BLaER1 treated with 17β-estradiol and CSF1 and Interleukin-3, amounts not matched to agents 10 nM and 100 nM (cell line): ENCODE results near the gene TMEM235.

ENCODE experiments used
- H3K27ac ChIP-seq, 11 experiments: shearing (Covaris generic); formaldehyde crosslinking; 2 replicates each; pipeline ENCODE4 v1.8.1; 2022
- H3K27me3 ChIP-seq, 11 experiments: shearing (Covaris generic); formaldehyde crosslinking; 2 replicates each; pipeline ENCODE4 v1.8.1; 2022
- H3K36me3 ChIP-seq, 11 experiments: shearing (Covaris generic); formaldehyde crosslinking; 2 replicates each; pipeline ENCODE4 v1.8.1; 2022
- H3K4me1 ChIP-seq, 10 experiments: shearing (Covaris generic); formaldehyde crosslinking; 2 replicates each; pipeline ENCODE4 v1.8.1; 2022
- H3K4me2 ChIP-seq, 11 experiments: shearing (Covaris generic); formaldehyde crosslinking; 2 replicates each; pipeline ENCODE4 v1.8.1; 2022
- H3K4me3 ChIP-seq, 10 experiments: shearing (Covaris generic); formaldehyde crosslinking; 2 replicates each; pipeline ENCODE4 v1.8.1; 2022
- H3K9ac ChIP-seq, 11 experiments: shearing (Covaris generic); formaldehyde crosslinking; 2 replicates each; pipeline ENCODE4 v1.8.1; 2022
- H3K9me3 ChIP-seq, 11 experiments: shearing (Covaris generic); formaldehyde crosslinking; replicated peaks in 1 of 11; 2 replicates each; pipeline ENCODE4 v1.8.1; 2022
- H4K20me1 ChIP-seq, 11 experiments: shearing (Covaris generic); formaldehyde crosslinking; 2 replicates each; pipeline ENCODE4 v1.8.1; 2022
- Cebpa-rat ChIP-seq, 11 experiments: shearing (Covaris generic); IDR thresholded peaks; 2 replicates each; pipeline ENCODE4 v1.8.1; 2022

Gene TMEM235

GRCh38 chr17:78230996-78231935 lies at the start of gene TMEM235:
TSS of gene TMEM235 (plus strand) at chr17:78231631. CDS start at chr17:78232024, 393 bp downstream.
- Histone ChIP-seq H3K4me3 (peak within 1 kb of the TSS in 9 of 10 experiments; percentile 35 to 63 (median 45); a peak in 17 of 20 replicates), H3K9ac (peak within 1 kb of the TSS in 5 of 11 experiments; percentile 43 to 62 (median 54); a peak in 10 of 22 replicates)

DNA sequence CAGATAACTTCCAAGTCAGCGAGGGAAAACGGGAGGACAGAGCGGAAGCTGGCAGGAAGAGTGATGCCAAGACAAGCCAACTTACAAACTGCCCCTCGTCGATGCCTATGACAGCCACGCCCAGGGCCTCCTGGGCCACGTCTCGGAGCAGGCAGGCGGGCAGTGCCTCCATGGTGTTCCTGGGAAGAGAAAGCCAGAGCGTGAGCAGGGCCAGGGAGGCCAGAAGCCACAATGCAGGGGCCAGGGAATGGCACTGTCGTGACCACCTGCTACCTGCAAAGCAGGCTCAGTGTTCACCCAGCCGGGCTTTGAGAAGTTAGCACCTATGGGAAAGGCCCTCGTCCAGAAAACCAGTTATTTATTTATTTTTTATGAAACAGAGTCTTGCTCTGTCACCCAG lies 48.9 kb upstream of the TMEM235 start:
- Histone ChIP-seq H3K9me3 (no peaks in the 10 kb centered on the region), H4K20me1 (peaks cover 0 to 52% (median 9%) of the 10 kb centered on the region in 11 experiments; a peak in 9 of 22 replicates), H3K4me2 (no peak overlapping the region), H3K4me1 (peaks cover 49 to 77% (median 68%) of the 10 kb centered on the region in 10 experiments), H3K27ac (no peak overlapping the region), H3K4me3 (no peak overlapping the region), H3K36me3 (peaks cover 0 to 80% (median 69%) of the 10 kb centered on the region in 11 experiments; a peak in 17 of 22 replicates), H3K27me3 (no peaks in the 10 kb centered on the region), H3K9ac (peak overlapping the region in 2 of 11 experiments; percentile 10 to 19; a peak in 2 of 22 replicates)
- no peak for TF ChIP-seq Cebpa-rat (IDR thresholded peaks at IDR 0.05)

More at GRCh38 chr17:78230996-78231935, at the start of gene TMEM235:
- H3K9me3 ChIP-seq, result no peaks in the 10 kb centered on the region
- H3K27ac ChIP-seq, result no peak within 1 kb of the TSS
- H3K36me3 ChIP-seq, result no peaks in the 10 kb centered on the region
- peaks cover 0 to 30% (median 11%) of the 10 kb centered on the region in 11 experiments; a peak in 9 of 22 replicates for H4K20me1 ChIP-seq
- H3K27me3 ChIP-seq, result peaks cover 22 to 43% (median 38%) of the 10 kb centered on the region in 11 experiments
- H3K4me1 ChIP-seq, result peaks cover 30 to 81% (median 62%) of the 10 kb centered on the region in 10 experiments
- no peak for TF ChIP-seq Cebpa-rat (IDR thresholded peaks at IDR 0.05)
- peak within 1 kb of the TSS; percentile 71 to 96 (median 86) for H3K4me2 ChIP-seq

- H3K4me1 ChIP-seq, result peaks cover 58 to 88% (median 78%) of the 10 kb centered on the region in 10 experiments
- H3K27me3 ChIP-seq, result no peaks in the 10 kb centered on the region
- no peaks in the 10 kb centered on the region for H3K9me3 ChIP-seq
- no peak for TF ChIP-seq Cebpa-rat (IDR thresholded peaks at IDR 0.05)
- no peak overlapping the region for H3K4me3 ChIP-seq
- peaks cover 0 to 51% (median 9%) of the 10 kb centered on the region in 11 experiments; a peak in 9 of 22 replicates for H4K20me1 ChIP-seq
- H3K27ac ChIP-seq, result 0 out of 22 replicates have a peak overlapping the region, but pooled peaks of 1 of the 11 experiments have one; percentile 13
- H3K9ac ChIP-seq, result peak overlapping the region in 7 of 11 experiments; percentile 0 to 91 (median 37); a peak in 9 of 22 replicates
- H3K4me2 ChIP-seq, result peak overlapping the region in 9 of 11 experiments; percentile 26 to 96 (median 93); a peak in 11 of 22 replicates
- peaks cover 0 to 66% (median 59%) of the 10 kb centered on the region in 11 experiments; a peak in 17 of 22 replicates for H3K36me3 ChIP-seq
Measured at GRCh38 chr17:78183916-78184315, 47.5 kb upstream of the TMEM235 start.

DNA sequence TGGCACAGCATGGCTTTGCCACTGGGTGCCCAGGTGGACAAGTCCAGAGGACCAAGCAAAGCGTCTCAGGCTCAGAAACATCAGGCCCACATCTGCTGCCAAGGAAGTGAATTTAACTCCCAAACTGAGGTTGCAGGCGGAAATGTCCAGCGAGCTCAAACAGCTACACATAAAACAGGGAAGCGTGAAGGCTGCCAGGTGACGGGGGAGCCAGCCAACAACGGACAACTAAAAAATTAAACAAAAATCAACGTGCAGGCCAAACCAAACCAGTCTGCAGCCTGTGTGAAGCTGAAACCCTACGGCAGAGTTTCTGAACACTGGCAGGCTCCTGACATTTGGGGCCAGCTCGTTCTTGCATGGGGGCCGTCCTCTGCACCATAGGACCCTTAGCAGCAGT lies 47.1 kb upstream of the TMEM235 start:
- Histone ChIP-seq H3K9me3 (no peaks in the 10 kb centered on the region), H3K9ac (peak overlapping the region in 4 of 11 experiments; percentile 0 to 91 (median 23); a peak in 3 of 22 replicates), H3K4me1 (peaks cover 58 to 88% (median 78%) of the 10 kb centered on the region in 10 experiments), H3K27ac (no peak overlapping the region), H3K27me3 (no peaks in the 10 kb centered on the region), H3K4me3 (no peak overlapping the region), H3K4me2 (peak overlapping the region in 9 of 11 experiments; percentile 84 to 96 (median 93); a peak in 15 of 22 replicates), H4K20me1 (peaks cover 0 to 47% (median 9%) of the 10 kb centered on the region in 11 experiments; a peak in 9 of 22 replicates), H3K36me3 (peaks cover 0 to 65% (median 54%) of the 10 kb centered on the region in 11 experiments; a peak in 17 of 22 replicates)
- TF ChIP-seq Cebpa-rat (IDR thresholded peaks at IDR 0.05), result no peak

GRCh38 chr17:78184868-78185267 lies 46.6 kb upstream of the TMEM235 start:
- TF ChIP-seq Cebpa-rat (IDR thresholded peaks at IDR 0.05), result no peak
- Histone ChIP-seq H4K20me1 (peaks cover 0 to 42% (median 9%) of the 10 kb centered on the region in 11 experiments; a peak in 10 of 22 replicates), H3K27ac (no peak overlapping the region), H3K4me3 (peak overlapping the region in 4 of 10 experiments; percentile 6 to 78 (median 70); a peak in 3 of 20 replicates), H3K4me2 (peak overlapping the region in 10 of 11 experiments; percentile 84 to 96 (median 92); a peak in 18 of 22 replicates), H3K4me1 (peaks cover 58 to 88% (median 77%) of the 10 kb centered on the region in 10 experiments), H3K9ac (peak overlapping the region in 6 of 11 experiments; percentile 37 to 91 (median 88); a peak in 8 of 22 replicates), H3K36me3 (peaks cover 0 to 65% (median 49%) of the 10 kb centered on the region in 11 experiments; a peak in 18 of 22 replicates), H3K27me3 (no peaks in the 10 kb centered on the region), H3K9me3 (no peaks in the 10 kb centered on the region)

DNA sequence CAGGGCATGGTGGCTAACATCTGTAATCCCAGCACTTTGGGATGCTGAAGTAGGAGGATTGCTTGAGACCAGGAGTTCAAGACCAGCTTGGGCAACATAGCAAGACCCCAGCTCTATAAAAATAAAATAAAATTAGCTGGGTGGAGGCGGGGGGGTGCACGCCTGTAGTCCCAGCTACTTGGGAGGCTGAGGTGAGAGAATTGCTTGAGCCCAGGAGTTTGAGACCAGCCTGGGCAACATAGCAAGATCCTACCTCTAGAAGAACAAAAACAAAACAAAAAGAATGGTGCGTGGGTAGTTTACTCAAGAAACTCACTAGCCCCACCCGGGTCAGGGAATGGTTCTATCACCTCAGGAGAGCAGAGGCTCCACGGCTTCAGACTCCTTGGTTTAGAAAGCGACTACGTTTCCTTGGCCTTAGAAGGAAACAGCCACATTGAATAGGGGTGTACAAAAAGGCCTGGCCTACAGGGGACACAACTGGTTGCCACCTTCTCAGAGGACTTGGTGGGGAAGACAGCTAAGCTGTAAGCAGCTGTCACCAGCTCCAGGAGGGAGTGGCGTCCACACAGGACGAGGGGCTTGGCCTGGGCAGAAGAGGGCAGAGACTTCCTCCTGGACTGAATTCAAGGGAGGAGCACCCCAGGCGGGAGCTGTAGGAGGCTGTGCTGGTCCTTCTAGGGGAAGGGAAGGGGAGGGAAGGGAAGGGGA lies 45.3 kb upstream of the TMEM235 start:
- Histone ChIP-seq H3K36me3 (peaks cover 7 to 67% (median 49%) of the 10 kb centered on the region in 11 experiments; a peak in 21 of 22 replicates), H3K4me3 (peak overlapping the region in 8 of 10 experiments; percentile 65 to 78 (median 72); a peak in 16 of 20 replicates), H3K9me3 (no peaks in the 10 kb centered on the region), H3K4me2 (peak overlapping the region; percentile 84 to 99 (median 93)), H3K4me1 (peaks cover 57 to 88% (median 77%) of the 10 kb centered on the region in 10 experiments), H3K27me3 (no peaks in the 10 kb centered on the region), H3K27ac (peak overlapping the region in 8 of 11 experiments; percentile 62 to 93 (median 88); a peak in 11 of 22 replicates), H4K20me1 (peaks cover 0 to 39% (median 14%) of the 10 kb centered on the region in 11 experiments; a peak in 12 of 22 replicates), H3K9ac (peak overlapping the region in 9 of 11 experiments; percentile 73 to 92 (median 89); a peak in 17 of 22 replicates)
- no peak for TF ChIP-seq Cebpa-rat (IDR thresholded peaks at IDR 0.05)

GRCh38 chr17:78186692-78187595 lies 44.5 kb upstream of the TMEM235 start, which contains the start of the genes AFMID and TK1:
TSS of gene AFMID (plus strand) at chr17:78187362. CDS start at chr17:78187371, 9 bp downstream.
TSS of gene TK1 (minus strand) at chr17:78187052. CDS start at chr17:78186994, 58 bp downstream.
- Histone ChIP-seq H3K9ac (peak within 1 kb of the TSS; percentile 65 to 92 (median 87); a peak in 20 of 22 replicates), H3K4me1 (peaks cover 56 to 87% (median 76%) of the 10 kb centered on the region in 10 experiments), H3K4me3 (peak within 1 kb of the TSS; percentile 49 to 78 (median 70)), H3K27me3 (no peaks in the 10 kb centered on the region), H3K4me2 (peak within 1 kb of the TSS; percentile 86 to 99 (median 93)), H3K27ac (peak within 1 kb of the TSS in 10 of 11 experiments; percentile 46 to 93 (median 87); a peak in 19 of 22 replicates), H4K20me1 (peaks cover 0 to 39% (median 14%) of the 10 kb centered on the region in 11 experiments; a peak in 12 of 22 replicates), H3K36me3 (peaks cover 15 to 67% (median 50%) of the 10 kb centered on the region in 11 experiments; a peak in 21 of 22 replicates), H3K9me3 (no peaks in the 10 kb centered on the region)
- no peak for TF ChIP-seq Cebpa-rat (IDR thresholded peaks at IDR 0.05)
